Right atrium auricular region (tissue), 2 donors: Measurements from ENCODE around the gene DACT3. TPM values are rescaled to one million over a fixed set of nuclear protein-coding genes. Genes with fewer than 3 reads are reported as not detected.
A peak's percentile ranks its signal among the peaks of the same experiment; 100 is the strongest.

ENCODE experiments used
- DNase-seq: peaks from one replicate; pipeline ENCODE4 v3.0.0-alpha.2; 2019; ENCODE audit warnings: low spot score
- H3K27ac ChIP-seq, 2 donors: fragments of 200-600 bp; sonication (generic); 1 replicate in 1 of 2; 2 replicates in 1 of 2; pipeline ENCODE4 v1.5.1; 2016 to 2019
- H3K27me3 ChIP-seq, 2 donors: fragments of 200-600 bp; sonication (generic); one replicate each; pipeline versions ENCODE4 v1.5.1 to v1.6.0; 2017 to 2019
- H3K36me3 ChIP-seq: fragments of 200-600 bp; sonication (generic); one replicate; pipeline ENCODE4 v1.5.1; 2016
- H3K4me1 ChIP-seq, 2 donors: fragments of 200-600 bp; sonication (generic); one replicate each; pipeline versions ENCODE4 v1.5.1 to v1.6.0; 2017 to 2019
- H3K4me3 ChIP-seq, 2 donors: fragments of 200-600 bp; sonication (generic); 1 replicate in 1 of 2; 2 replicates in 1 of 2; pipeline ENCODE4 v1.5.1; 2017 to 2019; ENCODE audit warnings: mild to moderate bottlenecking in 1 of 2, moderate library complexity in 1 of 2
- H3K9me3 ChIP-seq, 2 donors: fragments of 200-600 bp; sonication (generic); one replicate each; pipeline ENCODE4 v1.5.1; 2019
- CTCF ChIP-seq, 2 donors: fragments of 200-600 bp; sonication (generic); IDR thresholded peaks; one replicate each; pipeline ENCODE4 v1.5.1; 2019; ENCODE audit warnings: antibody characterized with exemption in 2 of 2
- total RNA-seq, 2 donors: library from RNA; depleted of rRNA; stranded (reverse); fragments of >200 nt; gene quantifications; one replicate each; pipeline ENCODE4 v1.1.0, GENCODE V29; 2016

DACT3 gene
- total RNA-seq, 2 donors from 2014 or later = 23.5 to 25.9 TPM

- Histone ChIP-seq H3K27me3 (no peaks in the 10 kb centered on the region), H3K4me1 (peaks cover 0 to 35% of the 10 kb centered on the region in 2 donors), H3K9me3 (no peaks in the 10 kb centered on the region), H3K36me3 (no peaks in the 10 kb centered on the region), H3K27ac (no peak overlapping the region), H3K4me3 (no peak overlapping the region)
- TF ChIP-seq CTCF (IDR thresholded peaks at IDR 0.05) = no peak
- no peak for DNase-seq
Observed at GRCh38 chr19:46656541-46656940, 4.4 kb downstream of the DACT3 start.

- no peaks in the 10 kb centered on the region for H3K27me3 ChIP-seq
- H3K27ac ChIP-seq = peak overlapping the region; percentile 46 to 65
- no peak overlapping the region for H3K4me3 ChIP-seq
- no peaks in the 10 kb centered on the region for H3K9me3 ChIP-seq
- TF ChIP-seq CTCF (IDR thresholded peaks at IDR 0.05) = no peak
- peaks cover 0 to 22% of the 10 kb centered on the region in 2 donors for H3K4me1 ChIP-seq
- H3K36me3 ChIP-seq = no peaks in the 10 kb centered on the region
- no peak for DNase-seq
Observed at GRCh38 chr19:46654621-46655152, 6.3 kb downstream of the DACT3 start.

- H3K9me3 ChIP-seq = no peaks in the 10 kb centered on the region
- TF ChIP-seq CTCF (IDR thresholded peaks at IDR 0.05) = no peak
- no peak overlapping the region for H3K4me3 ChIP-seq
- H3K36me3 ChIP-seq = no peaks in the 10 kb centered on the region
- peaks cover 0 to 10% of the 10 kb centered on the region in 2 donors for H3K4me1 ChIP-seq
- no peak for DNase-seq
- H3K27ac ChIP-seq = no peak overlapping the region
- no peaks in the 10 kb centered on the region for H3K27me3 ChIP-seq
Observed at GRCh38 chr19:46650445-46650844, 10.5 kb downstream of the DACT3 start.

GRCh38 chr19:46648961-46649960 lies 11.7 kb downstream of the DACT3 start:
- TF ChIP-seq CTCF (IDR thresholded peaks at IDR 0.05) = no peak
- H3K27ac ChIP-seq = no peak overlapping the region
- H3K27me3 ChIP-seq = no peaks in the 10 kb centered on the region
- no peak for DNase-seq
- no peak overlapping the region for H3K4me3 ChIP-seq
- H3K36me3 ChIP-seq = no peaks in the 10 kb centered on the region
- H3K9me3 ChIP-seq = no peaks in the 10 kb centered on the region
- no peaks in the 10 kb centered on the region for H3K4me1 ChIP-seq

- H3K4me3 ChIP-seq = no peak overlapping the region
- H3K4me1 ChIP-seq = no peaks in the 10 kb centered on the region
- H3K27ac ChIP-seq = no peak overlapping the region
- no peaks in the 10 kb centered on the region for H3K36me3 ChIP-seq
- no peak for DNase-seq
- no peaks in the 10 kb centered on the region for H3K27me3 ChIP-seq
- TF ChIP-seq CTCF (IDR thresholded peaks at IDR 0.05) = no peak
- no peaks in the 10 kb centered on the region for H3K9me3 ChIP-seq
Observed at GRCh38 chr19:46648060-46648960, 12.7 kb downstream of the DACT3 start.
